ENCODE measurements around the gene TNPO3. TPM values are rescaled to one million over a fixed set of nuclear protein-coding genes. Genes with fewer than 3 reads are reported as not detected.

The TNPO3 gene
- total and polyA plus RNA-seq, 10 of the 15 experiments (the other 5 are each of a cell fraction or from before 2014, with no cell fraction given) = 17.6 to 91.8 (median 65.9) TPM

- Histone ChIP-seq H2AFZ (ENCODE audit: control insufficient read depth, low read depth, low read length) (no peak overlapping the region), H4K20me1 (ENCODE audit: control insufficient read depth, insufficient read depth) (no peaks in the 10 kb centered on the region), H3K9ac (ENCODE audit: control insufficient read depth, insufficient read depth, low read length) (no peak overlapping the region), H3K4me2 (ENCODE audit: control insufficient read depth, insufficient read depth) (no peak overlapping the region), H3K27ac (ENCODE audit: control insufficient read depth, insufficient read depth) (no peak overlapping the region), H3K4me1 (ENCODE audit: control insufficient read depth, insufficient read depth, low read length) (peaks cover 22% of the 10 kb centered on the region), H3K27me3 (replicated peaks in 1 of 2; ENCODE audit: control insufficient read depth in 2 of 2, insufficient read depth in 2 of 2, low read length in 1 of 2) (no peaks in the 10 kb centered on the region), H3K9me3 (replicated peaks; ENCODE audit: control insufficient read depth, insufficient read depth, low read length) (no peaks in the 10 kb centered on the region; the same call in 1 of the 3 replicates), H3K79me2 (ENCODE audit: control insufficient read depth, insufficient read depth, low read length) (no peaks in the 10 kb centered on the region), H3K36me3 (ENCODE audit: control insufficient read depth in 2 of 2, insufficient read depth in 2 of 2, low read length in 1 of 2) (no peaks in the 10 kb centered on the region), H3K4me3 (no peak overlapping the region)
- BruUV-seq (replicated peaks) = no TSS peak
- ChIA-PET SMC1A (ENCODE audit: uncharacterized antibody, unreplicated experiment) (interaction anchor here (0.8 kb wide), 1 partner anchor 286 kb away, joined by 3 read pairs; no protein-coding TSS in a partner anchor), RAD21 (ENCODE audit: unreplicated experiment) (interaction anchor here (0.8 kb wide), 1 partner anchor 133 kb away, joined by 3 read pairs; no protein-coding TSS in a partner anchor), POLR2A (no interaction called here), CTCF (no interaction called here)
- 7% methylated on average over 2 of the region's 2 CpGs for WGBS (ENCODE audit: insufficient coverage, insufficient replicate concordance, low lambda C conversion rate, missing lambda C conversion rate)
- no peak for ATAC-seq
- in situ Hi-C loops (cut with MboI) = no loop called here
- FAIRE-seq = no peak
- no peak for DNase-seq (ENCODE audit: low read depth, low spot score)
- TF ChIP-seq, protein P1, sequence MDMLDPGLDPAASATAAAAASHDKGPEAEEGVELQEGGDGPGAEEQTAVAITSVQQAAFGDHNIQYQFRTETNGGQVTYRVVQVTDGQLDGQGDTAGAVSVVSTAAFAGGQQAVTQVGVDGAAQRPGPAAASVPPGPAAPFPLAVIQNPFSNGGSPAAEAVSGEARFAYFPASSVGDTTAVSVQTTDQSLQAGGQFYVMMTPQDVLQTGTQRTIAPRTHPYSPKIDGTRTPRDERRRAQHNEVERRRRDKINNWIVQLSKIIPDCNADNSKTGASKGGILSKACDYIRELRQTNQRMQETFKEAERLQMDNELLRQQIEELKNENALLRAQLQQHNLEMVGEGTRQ (IDR thresholded peaks at IDR 0.05; ENCODE audit: borderline replicate concordance, low read depth, low read length) = no peak
- no peak for TF ChIP-seq ATF2 (IDR thresholded peaks at IDR 0.05; ENCODE audit: low read length)
- TF ChIP-seq MEF2A (IDR thresholded peaks at IDR 0.05; ENCODE audit: insufficient read depth, low read depth, low read length) = no peak
- TF ChIP-seq, protein P2, sequence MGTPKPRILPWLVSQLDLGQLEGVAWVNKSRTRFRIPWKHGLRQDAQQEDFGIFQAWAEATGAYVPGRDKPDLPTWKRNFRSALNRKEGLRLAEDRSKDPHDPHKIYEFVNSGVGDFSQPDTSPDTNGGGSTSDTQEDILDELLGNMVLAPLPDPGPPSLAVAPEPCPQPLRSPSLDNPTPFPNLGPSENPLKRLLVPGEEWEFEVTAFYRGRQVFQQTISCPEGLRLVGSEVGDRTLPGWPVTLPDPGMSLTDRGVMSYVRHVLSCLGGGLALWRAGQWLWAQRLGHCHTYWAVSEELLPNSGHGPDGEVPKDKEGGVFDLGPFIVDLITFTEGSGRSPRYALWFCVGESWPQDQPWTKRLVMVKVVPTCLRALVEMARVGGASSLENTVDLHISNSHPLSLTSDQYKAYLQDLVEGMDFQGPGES (IDR thresholded peaks at IDR 0.05) = no peak
- TF ChIP-seq, protein P3, sequence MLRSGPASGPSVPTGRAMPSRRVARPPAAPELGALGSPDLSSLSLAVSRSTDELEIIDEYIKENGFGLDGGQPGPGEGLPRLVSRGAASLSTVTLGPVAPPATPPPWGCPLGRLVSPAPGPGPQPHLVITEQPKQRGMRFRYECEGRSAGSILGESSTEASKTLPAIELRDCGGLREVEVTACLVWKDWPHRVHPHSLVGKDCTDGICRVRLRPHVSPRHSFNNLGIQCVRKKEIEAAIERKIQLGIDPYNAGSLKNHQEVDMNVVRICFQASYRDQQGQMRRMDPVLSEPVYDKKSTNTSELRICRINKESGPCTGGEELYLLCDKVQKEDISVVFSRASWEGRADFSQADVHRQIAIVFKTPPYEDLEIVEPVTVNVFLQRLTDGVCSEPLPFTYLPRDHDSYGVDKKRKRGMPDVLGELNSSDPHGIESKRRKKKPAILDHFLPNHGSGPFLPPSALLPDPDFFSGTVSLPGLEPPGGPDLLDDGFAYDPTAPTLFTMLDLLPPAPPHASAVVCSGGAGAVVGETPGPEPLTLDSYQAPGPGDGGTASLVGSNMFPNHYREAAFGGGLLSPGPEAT (IDR thresholded peaks at IDR 0.05; ENCODE audit: low read depth) = no peak
- no peak for TF ChIP-seq MTA3 (IDR thresholded peaks at IDR 0.05; ENCODE audit: borderline replicate concordance, low read length)
- TF ChIP-seq CBX5 (IDR thresholded peaks at IDR 0.05; ENCODE audit: low read depth) = no peak
- TF ChIP-seq FOXK2 (IDR thresholded peaks at IDR 0.05) = no peak
- no peak for TF ChIP-seq IRF4 (IDR thresholded peaks at IDR 0.05; ENCODE audit: low read depth, low read length)
- TF ChIP-seq NFIC (IDR thresholded peaks at IDR 0.05; ENCODE audit: low read depth, low read length) = no peak
- TF ChIP-seq, protein P4, sequence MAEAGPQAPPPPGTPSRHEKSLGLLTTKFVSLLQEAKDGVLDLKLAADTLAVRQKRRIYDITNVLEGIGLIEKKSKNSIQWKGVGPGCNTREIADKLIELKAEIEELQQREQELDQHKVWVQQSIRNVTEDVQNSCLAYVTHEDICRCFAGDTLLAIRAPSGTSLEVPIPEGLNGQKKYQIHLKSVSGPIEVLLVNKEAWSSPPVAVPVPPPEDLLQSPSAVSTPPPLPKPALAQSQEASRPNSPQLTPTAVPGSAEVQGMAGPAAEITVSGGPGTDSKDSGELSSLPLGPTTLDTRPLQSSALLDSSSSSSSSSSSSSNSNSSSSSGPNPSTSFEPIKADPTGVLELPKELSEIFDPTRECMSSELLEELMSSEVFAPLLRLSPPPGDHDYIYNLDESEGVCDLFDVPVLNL (IDR thresholded peaks at IDR 0.05; ENCODE audit: low read depth, low read length) = no peak
- no peak for TF ChIP-seq EP300 (IDR thresholded peaks at IDR 0.05; ENCODE audit: borderline replicate concordance in 1 of 2, control insufficient read depth in 1 of 2, low read depth in 2 of 2, low read length in 2 of 2)
- intact Hi-C loops (cut with micrococcal nuclease; ENCODE audit: unreplicated experiment) = no loop called here
These were observed 22.0 kb upstream of the TNPO3 start for GRCh38 chr7:129076886-129077285.
